ENCODE measurements around the gene NOX5. TPM values are rescaled to one million over a fixed set of nuclear protein-coding genes. Genes with fewer than 3 reads are reported as not detected.

NOX5 gene
- total RNA-seq, 1 donor from 2014 or later: not detected

DNA sequence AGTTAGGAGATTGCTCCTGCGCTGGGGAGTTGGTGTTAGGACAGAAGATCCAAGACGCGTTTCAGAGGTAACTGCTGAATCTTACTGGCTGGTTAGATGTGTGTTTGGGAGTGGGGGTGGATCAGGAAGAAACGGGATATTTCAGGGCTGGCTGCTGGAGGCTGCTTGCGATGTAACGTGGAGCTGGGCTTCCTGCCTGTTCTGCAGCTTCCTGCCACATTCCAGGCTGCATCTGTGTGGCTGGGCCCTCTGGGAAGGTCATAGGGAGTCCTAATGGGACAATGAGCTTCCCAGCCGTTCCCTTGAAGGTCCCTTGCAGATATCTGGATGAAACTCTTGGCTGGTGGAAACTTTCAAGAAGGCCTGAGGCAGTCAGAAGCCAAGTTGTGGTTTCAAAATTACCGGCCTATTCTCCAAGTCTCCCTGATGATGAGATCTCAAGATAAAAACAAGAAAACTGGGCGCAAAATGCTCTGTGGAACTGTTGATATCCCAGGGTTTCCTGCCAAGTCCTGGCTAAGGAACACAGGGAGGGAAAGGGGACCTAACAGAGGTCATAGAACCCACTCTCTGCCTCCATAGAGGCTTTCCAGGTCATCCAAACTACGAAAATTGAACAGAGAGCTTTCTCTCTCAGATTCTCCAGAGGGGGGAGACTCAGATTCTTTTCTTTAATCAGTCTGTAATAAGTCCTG lies 67.0 kb downstream of the NOX5 start:
- Mint-ChIP-seq H3K4me1 (ENCODE audit: unreplicated experiment) (peaks cover 44% of the 10 kb centered on the region), H3K27me3 (ENCODE audit: unreplicated experiment) (no peaks in the 10 kb centered on the region), H3K9me3 (ENCODE audit: unreplicated experiment) (no peaks in the 10 kb centered on the region), H3K27ac (ENCODE audit: unreplicated experiment) (peak overlapping the region; percentile 21), H3K36me3 (ENCODE audit: unreplicated experiment) (no peaks in the 10 kb centered on the region), H3K4me3 (ENCODE audit: unreplicated experiment) (no peak overlapping the region)
- DNase-seq (ENCODE audit: extremely low spot score, unreplicated experiment): no peak
- TF ChIP-seq, protein P1, sequence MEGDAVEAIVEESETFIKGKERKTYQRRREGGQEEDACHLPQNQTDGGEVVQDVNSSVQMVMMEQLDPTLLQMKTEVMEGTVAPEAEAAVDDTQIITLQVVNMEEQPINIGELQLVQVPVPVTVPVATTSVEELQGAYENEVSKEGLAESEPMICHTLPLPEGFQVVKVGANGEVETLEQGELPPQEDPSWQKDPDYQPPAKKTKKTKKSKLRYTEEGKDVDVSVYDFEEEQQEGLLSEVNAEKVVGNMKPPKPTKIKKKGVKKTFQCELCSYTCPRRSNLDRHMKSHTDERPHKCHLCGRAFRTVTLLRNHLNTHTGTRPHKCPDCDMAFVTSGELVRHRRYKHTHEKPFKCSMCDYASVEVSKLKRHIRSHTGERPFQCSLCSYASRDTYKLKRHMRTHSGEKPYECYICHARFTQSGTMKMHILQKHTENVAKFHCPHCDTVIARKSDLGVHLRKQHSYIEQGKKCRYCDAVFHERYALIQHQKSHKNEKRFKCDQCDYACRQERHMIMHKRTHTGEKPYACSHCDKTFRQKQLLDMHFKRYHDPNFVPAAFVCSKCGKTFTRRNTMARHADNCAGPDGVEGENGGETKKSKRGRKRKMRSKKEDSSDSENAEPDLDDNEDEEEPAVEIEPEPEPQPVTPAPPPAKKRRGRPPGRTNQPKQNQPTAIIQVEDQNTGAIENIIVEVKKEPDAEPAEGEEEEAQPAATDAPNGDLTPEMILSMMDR (IDR thresholded peaks at IDR 0.05): no peak

DNA sequence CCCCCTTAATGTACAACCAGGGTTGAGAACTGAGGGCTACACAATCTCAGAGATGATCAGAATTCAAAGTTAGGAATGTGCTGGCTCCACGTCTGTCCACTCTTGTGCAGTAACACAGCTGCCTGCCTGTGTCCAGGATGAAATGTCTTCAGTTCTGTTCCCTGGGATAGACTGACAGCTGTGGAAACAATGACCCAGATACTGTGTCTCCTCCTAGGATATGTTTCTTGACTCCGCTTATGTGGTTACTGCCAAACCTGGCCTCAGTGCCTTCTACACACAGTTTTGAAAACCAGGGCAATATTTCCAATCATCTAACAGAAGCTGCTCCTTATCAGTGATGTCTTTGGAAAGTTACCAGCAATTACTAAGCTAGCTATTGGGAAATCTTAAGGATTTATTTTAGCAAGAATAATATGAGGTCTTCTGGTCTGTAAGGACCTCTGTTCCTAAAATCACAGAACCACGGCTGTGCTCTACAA lies 67.6 kb downstream of the NOX5 start:
- TF ChIP-seq, protein P1 (IDR thresholded peaks at IDR 0.05): no peak
- Mint-ChIP-seq H3K4me3 (ENCODE audit: unreplicated experiment) (no peak overlapping the region), H3K27ac (ENCODE audit: unreplicated experiment) (peak overlapping the region; percentile 21), H3K9me3 (ENCODE audit: unreplicated experiment) (no peaks in the 10 kb centered on the region), H3K36me3 (ENCODE audit: unreplicated experiment) (no peaks in the 10 kb centered on the region), H3K4me1 (ENCODE audit: unreplicated experiment) (peaks cover 50% of the 10 kb centered on the region), H3K27me3 (ENCODE audit: unreplicated experiment) (no peaks in the 10 kb centered on the region)
- DNase-seq (ENCODE audit: extremely low spot score, unreplicated experiment): no peak

DNA sequence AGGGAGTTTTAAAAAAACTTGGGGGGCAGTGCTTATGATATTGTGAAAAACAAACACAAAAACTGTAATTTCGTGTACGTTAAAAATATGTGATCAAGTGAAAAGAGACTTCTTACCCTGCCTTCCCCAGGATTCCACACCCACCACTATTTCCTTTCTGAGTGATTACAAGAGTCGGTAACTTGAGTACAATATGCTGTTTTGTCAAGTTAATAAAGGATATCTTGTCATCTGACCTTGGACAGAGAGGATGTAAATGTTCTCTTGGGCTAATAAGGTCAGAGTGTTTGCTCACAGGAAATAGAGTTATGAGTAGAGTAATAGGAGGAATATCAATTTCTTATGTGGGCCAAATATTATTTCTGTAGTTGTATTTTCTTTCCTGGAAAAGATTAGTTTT lies 68.1 kb downstream of the NOX5 start:
- no peak for DNase-seq (ENCODE audit: extremely low spot score, unreplicated experiment)
- H3K4me1 Mint-ChIP-seq (ENCODE audit: unreplicated experiment): peaks cover 55% of the 10 kb centered on the region
- no peaks in the 10 kb centered on the region for H3K27me3 Mint-ChIP-seq (ENCODE audit: unreplicated experiment)
- peak overlapping the region; percentile 21 for H3K27ac Mint-ChIP-seq (ENCODE audit: unreplicated experiment)
- H3K36me3 Mint-ChIP-seq (ENCODE audit: unreplicated experiment): no peaks in the 10 kb centered on the region
- no peak overlapping the region for H3K4me3 Mint-ChIP-seq (ENCODE audit: unreplicated experiment)
- TF ChIP-seq, protein P1 (IDR thresholded peaks at IDR 0.05): no peak
- H3K9me3 Mint-ChIP-seq (ENCODE audit: unreplicated experiment): no peaks in the 10 kb centered on the region

DNA sequence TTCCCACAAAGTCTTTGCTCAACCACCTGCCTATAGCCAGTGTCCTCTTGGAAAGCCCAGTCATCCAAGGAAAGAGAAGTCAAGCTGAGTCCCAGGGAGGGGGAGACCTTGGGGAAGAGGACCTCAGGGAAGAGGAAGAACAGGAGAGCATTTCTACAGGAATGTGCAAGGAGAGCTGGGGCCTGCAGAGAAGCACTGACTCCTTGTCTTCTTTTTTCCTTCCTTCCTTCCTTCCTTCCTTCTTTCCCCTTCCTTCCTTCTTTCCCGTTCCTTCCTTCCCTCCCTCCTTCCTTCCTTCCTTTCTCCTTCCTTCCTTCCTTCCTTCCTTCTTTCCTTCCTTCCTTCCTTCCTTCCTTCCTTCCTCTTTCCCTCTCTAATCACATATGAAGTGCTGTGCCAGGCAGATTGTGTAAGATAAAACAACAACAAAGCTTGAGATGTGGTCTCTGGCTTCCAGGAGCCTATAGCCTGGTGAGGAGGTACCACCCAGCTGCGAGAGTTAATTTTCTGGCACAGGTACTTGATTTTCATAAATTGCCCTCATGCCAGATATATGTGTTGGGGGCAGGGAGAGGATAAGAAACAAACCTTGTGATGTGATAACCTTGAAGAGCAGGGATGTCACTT lies 70.0 kb downstream of the NOX5 start:
- Mint-ChIP-seq H3K4me3 (ENCODE audit: unreplicated experiment) (no peak overlapping the region), H3K27me3 (ENCODE audit: unreplicated experiment) (no peaks in the 10 kb centered on the region), H3K9me3 (ENCODE audit: unreplicated experiment) (no peaks in the 10 kb centered on the region), H3K36me3 (ENCODE audit: unreplicated experiment) (no peaks in the 10 kb centered on the region), H3K27ac (ENCODE audit: unreplicated experiment) (no peak overlapping the region), H3K4me1 (ENCODE audit: unreplicated experiment) (peaks cover 73% of the 10 kb centered on the region)
- TF ChIP-seq, protein P1 (IDR thresholded peaks at IDR 0.05): no peak
- DNase-seq (ENCODE audit: extremely low spot score, unreplicated experiment): no peak

DNA sequence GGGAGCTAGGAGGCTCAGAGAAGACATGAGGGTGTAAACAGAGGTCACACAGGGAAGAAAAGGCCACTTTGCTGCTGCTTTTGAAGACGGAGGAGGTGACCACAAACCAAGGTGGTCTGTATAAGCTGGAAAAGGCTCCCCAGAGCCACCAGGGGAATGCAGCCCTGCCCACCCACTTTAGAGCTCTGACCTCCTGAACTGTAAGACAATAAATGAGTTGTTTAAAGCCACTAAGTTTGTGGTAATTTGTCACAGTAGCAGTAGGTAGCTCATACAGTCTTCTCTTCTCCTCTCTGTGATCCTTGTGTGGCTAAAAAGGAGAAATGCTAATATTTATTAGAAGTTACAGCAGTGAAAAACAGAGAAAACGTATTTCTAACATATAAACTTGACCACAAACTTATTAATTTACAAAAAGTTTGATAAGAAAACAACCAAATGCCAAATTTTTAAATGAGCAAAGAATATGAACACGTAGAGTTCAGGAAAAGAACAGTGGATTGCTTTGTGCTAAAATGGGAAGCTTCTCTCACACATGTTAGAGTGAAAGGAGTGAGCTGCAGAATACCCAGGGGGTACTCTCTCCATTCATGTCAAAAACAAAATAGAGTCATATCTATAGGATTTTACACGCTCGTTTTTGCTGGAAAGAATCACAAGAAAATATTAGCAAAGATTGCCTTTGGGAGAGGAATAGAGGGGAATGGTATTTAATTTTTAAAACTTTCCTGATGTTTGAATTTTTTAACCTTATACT lies 71.0 kb downstream of the NOX5 start:
- no peak for DNase-seq (ENCODE audit: extremely low spot score, unreplicated experiment)
- Mint-ChIP-seq H3K9me3 (ENCODE audit: unreplicated experiment) (no peaks in the 10 kb centered on the region), H3K4me3 (ENCODE audit: unreplicated experiment) (no peak overlapping the region), H3K36me3 (ENCODE audit: unreplicated experiment) (no peaks in the 10 kb centered on the region), H3K27me3 (ENCODE audit: unreplicated experiment) (no peaks in the 10 kb centered on the region), H3K27ac (ENCODE audit: unreplicated experiment) (no peak overlapping the region), H3K4me1 (ENCODE audit: unreplicated experiment) (peaks cover 77% of the 10 kb centered on the region)
- TF ChIP-seq, protein P1 (IDR thresholded peaks at IDR 0.05): no peak

Data from osteocyte (in vitro differentiated cells).